GM12872 (cell line): ENCODE data around the gene CMBL.

ENCODE experiments used
- TF ChIP-seq, protein P1 (sequence below): IDR thresholded peaks from 3 replicates; pipeline ENCODE4 v1.5.1; 2011; ENCODE audit warnings: low read depth, mild to moderate bottlenecking, low read length, moderate library complexity; ENCODE audit not compliant: insufficient read depth

Gene CMBL

GRCh38 chr5:10307206-10308148, at the start of gene CMBL:
Gene CMBL (minus strand): TSS chr5:10307902. CDS start chr5:10290762, 17,140 bp downstream.
- TF ChIP-seq, protein P1, sequence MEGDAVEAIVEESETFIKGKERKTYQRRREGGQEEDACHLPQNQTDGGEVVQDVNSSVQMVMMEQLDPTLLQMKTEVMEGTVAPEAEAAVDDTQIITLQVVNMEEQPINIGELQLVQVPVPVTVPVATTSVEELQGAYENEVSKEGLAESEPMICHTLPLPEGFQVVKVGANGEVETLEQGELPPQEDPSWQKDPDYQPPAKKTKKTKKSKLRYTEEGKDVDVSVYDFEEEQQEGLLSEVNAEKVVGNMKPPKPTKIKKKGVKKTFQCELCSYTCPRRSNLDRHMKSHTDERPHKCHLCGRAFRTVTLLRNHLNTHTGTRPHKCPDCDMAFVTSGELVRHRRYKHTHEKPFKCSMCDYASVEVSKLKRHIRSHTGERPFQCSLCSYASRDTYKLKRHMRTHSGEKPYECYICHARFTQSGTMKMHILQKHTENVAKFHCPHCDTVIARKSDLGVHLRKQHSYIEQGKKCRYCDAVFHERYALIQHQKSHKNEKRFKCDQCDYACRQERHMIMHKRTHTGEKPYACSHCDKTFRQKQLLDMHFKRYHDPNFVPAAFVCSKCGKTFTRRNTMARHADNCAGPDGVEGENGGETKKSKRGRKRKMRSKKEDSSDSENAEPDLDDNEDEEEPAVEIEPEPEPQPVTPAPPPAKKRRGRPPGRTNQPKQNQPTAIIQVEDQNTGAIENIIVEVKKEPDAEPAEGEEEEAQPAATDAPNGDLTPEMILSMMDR = no peak

DNA sequence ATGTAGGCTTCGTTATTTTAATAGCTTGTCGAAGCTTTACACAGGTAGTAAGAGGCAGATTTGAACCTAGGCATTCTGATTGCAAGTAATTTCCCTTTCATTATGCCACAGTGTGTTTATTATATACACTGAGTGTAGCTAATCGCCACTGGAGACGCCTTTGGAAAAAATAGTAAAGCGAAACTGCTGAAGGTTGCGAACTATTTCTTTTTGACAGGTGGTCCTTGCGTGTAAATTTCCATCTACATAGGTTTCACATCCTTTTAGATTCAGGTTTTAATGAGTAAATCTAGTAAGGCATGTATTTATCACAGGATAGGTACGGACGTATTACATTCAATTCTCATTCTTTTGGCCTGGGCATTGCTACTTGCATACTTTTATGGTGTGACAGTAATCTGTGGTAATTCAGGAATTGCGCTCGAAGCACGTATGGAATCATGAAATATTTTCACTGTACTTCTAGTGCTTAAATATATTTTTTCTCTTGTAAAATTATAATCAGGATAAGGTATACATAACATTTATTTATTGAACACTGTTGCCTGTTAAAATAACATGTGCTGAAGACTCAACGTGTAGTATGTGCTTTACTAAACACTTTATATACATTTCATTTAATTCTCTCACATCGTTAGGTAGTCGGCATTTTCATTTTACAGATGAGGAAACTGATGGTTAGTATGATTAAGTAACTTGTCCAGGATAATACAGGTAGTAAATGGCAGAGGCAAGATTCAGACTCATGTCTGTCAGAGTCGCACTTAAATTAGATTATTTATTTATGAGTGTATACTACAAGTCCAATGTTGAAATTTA, 47.6 kb upstream of the CMBL start:
- TF ChIP-seq, protein P1 = no peak

DNA sequence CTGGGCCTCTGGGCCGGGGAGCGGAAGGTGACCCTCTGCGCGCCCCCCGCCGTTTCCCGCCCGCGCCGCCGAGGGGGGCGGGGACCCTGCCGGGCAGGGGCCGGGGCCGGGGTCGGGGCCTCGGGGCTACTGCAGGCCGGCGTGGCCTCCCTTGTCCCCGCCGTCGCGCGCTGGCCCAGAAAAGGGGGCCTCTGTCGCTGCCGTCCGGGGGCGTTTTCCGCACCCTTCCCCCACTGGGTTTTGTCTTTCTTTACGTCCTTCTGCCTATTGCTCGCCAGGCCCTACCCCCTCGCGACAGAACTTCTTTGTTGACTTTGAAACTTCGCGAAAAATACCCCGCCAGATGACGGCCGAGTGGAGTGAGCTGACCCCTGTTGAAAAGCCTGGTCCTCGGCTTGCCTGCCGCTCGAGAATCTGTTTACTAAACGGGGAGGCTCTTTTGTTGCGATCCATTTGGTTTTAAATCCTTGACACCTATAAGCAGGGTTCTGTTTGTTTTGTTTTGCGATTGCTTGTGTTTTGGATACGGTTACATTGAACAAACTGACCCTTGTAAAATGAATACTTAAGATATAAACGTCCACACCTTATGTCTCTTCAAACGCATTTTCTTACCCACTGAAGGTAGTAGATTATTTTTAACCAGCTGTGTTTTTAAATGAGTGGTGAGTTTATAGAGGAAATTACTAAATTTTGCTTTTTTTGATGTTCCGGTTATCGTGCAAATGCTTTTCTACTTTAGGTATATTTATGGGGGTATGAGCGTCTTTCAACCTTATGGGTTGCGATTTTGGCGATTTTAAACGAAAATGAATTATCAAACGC, 46.6 kb upstream of the CMBL start:
- TF ChIP-seq, protein P1 = no peak

GRCh38 chr5:10353241-10354047, 45.7 kb upstream of the CMBL start, which contains the start of gene MARCHF6:
Gene MARCHF6 (plus strand): TSS chr5:10353695. CDS start chr5:10353899, 204 bp downstream.
- TF ChIP-seq, protein P1 = no peak

GRCh38 chr5:10352430-10353240, 44.9 kb upstream of the CMBL start:
- TF ChIP-seq, protein P1 = no peak

GRCh38 chr5:10351919-10352318, 44.2 kb upstream of the CMBL start:
- TF ChIP-seq, protein P1 = no peak
